ENCODE results near the gene S100A16. TPM values are rescaled to one million over a fixed set of nuclear protein-coding genes. Genes with fewer than 3 reads are reported as not detected.
A peak's percentile ranks its signal among the peaks of the same experiment; 100 is the strongest.

S100A16 gene
- total RNA-seq, 1 donor from 2014 or later: 57.4 TPM

GRCh38 chr1:153616144-153616916 is 3.4 kb upstream of the S100A16 start, which contains the start of gene S100A14:
Gene S100A14, minus strand, starts transcription at chr1:153616325. Its CDS starts 467 bp downstream, at chr1:153615858.
- DNase-seq (ENCODE audit: low spot score) (peak; percentile 89), ATAC-seq (peak; percentile 75)

- ATAC-seq (no peak), DNase-seq (ENCODE audit: low spot score) (no peak)
These were observed 2.5 kb upstream of the S100A16 start for GRCh38 chr1:153615406-153615805.

- DNase-seq (ENCODE audit: low spot score): no peak
These were observed 2.0 kb upstream of the S100A16 start for GRCh38 chr1:153614906-153615305.

GRCh38 chr1:153614189-153614900 is 1.4 kb upstream of the S100A16 start:
- DNase-seq (ENCODE audit: low spot score): no peak
- no peak for ATAC-seq

More at GRCh38 chr1:153614906-153615305, 2.0 kb upstream of the S100A16 start:
- no peak for ATAC-seq

GRCh38 chr1:153613406-153613805 is 469 bp upstream of the S100A16 start:
- no peak for DNase-seq (ENCODE audit: low spot score)
- no peak for ATAC-seq

- ATAC-seq: no peak
- DNase-seq (ENCODE audit: low spot score): no peak
These were observed 704 bp downstream of the S100A16 start for GRCh38 chr1:153612111-153612754.

- no peak for ATAC-seq
- no peak for DNase-seq (ENCODE audit: low spot score)
These were observed 1.6 kb downstream of the S100A16 start for GRCh38 chr1:153611356-153611755.

GRCh38 chr1:153610811-153611301 is 2.1 kb downstream of the S100A16 start:
- ATAC-seq (no peak), DNase-seq (ENCODE audit: low spot score) (no peak)

GRCh38 chr1:153610334-153610733 is 2.6 kb downstream of the S100A16 start:
- ATAC-seq (no peak), DNase-seq (ENCODE audit: low spot score) (no peak)

GRCh38 chr1:153609585-153609907 is 3.4 kb downstream of the S100A16 start:
- ATAC-seq (no peak), DNase-seq (ENCODE audit: low spot score) (no peak)

GRCh38 chr1:153608742-153609584 is 4.0 kb downstream of the S100A16 start:
- DNase-seq (ENCODE audit: low spot score) (peak; percentile 94), ATAC-seq (peak; percentile 84)

- ATAC-seq (no peak), DNase-seq (ENCODE audit: low spot score) (no peak)
These were observed 4.8 kb downstream of the S100A16 start for GRCh38 chr1:153608089-153608682.

GRCh38 chr1:153607381-153607780 is 5.6 kb downstream of the S100A16 start:
- DNase-seq (ENCODE audit: low spot score) (no peak), ATAC-seq (no peak)

GRCh38 chr1:153606194-153606593 is 6.7 kb downstream of the S100A16 start:
- DNase-seq (ENCODE audit: low spot score): no peak
- ATAC-seq: no peak

- ATAC-seq: no peak
- DNase-seq (ENCODE audit: low spot score): no peak
These were observed 10.2 kb downstream of the S100A16 start for GRCh38 chr1:153602749-153603148.

GRCh38 chr1:153599847-153600246 is 13.1 kb downstream of the S100A16 start:
- no peak for DNase-seq (ENCODE audit: low spot score)

GRCh38 chr1:153598309-153599172 is 14.4 kb downstream of the S100A16 start:
- ATAC-seq (no peak), DNase-seq (ENCODE audit: low spot score) (no peak)

More at GRCh38 chr1:153599847-153600246, 13.1 kb downstream of the S100A16 start:
- ATAC-seq: no peak

GRCh38 chr1:153597206-153597605 is 15.7 kb downstream of the S100A16 start:
- DNase-seq (ENCODE audit: low spot score) (no peak), ATAC-seq (no peak)

GRCh38 chr1:153592748-153593147 is 20.2 kb downstream of the S100A16 start:
- ATAC-seq: no peak
- no peak for DNase-seq (ENCODE audit: low spot score)

Measured in left lobe of liver (tissue), 2 donors.